ENCODE data around the gene FKBP1A.

The FKBP1A gene

DNA sequence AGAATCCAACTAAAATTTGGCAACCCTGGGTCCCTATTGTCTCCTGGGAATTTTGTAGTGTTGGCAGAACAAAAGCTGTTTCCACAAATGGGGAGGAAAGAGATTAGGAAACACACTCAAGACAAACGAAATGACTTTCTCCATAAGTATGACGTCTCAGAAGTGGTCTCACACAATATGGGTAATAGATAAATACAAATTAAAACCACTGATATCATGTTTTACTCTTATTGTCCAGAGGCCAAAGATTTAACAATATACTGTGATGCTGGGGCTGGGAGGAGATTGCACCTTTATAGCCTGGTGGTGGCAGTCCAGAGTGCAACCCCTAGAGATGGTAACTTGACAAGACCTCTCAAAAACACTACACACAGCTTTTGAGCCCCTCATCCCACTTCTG lies 18.6 kb downstream of the FKBP1A start:
- peak overlapping the region; percentile 36; the same call in 1 of the 2 replicates for H3K27ac ChIP-seq (ENCODE audit: low read depth, low read length)
- no peak overlapping the region for H2AFZ ChIP-seq (ENCODE audit: low read length, unreplicated experiment)
- no peak overlapping the region for H3K4me3 ChIP-seq (ENCODE audit: low read depth, low read length)
- no peaks in the 10 kb centered on the region for H3K27me3 ChIP-seq (ENCODE audit: insufficient read depth, low read length)
- peaks cover 81% of the 10 kb centered on the region for H3K79me2 ChIP-seq (ENCODE audit: control insufficient read depth, insufficient read depth, low read length, unreplicated experiment)
- peaks cover 69% of the 10 kb centered on the region for H3K4me1 ChIP-seq (ENCODE audit: control insufficient read depth, insufficient read depth, low read length, unreplicated experiment)
- 0 out of 2 replicates have a peak, but pooled peaks cover 9% of the 10 kb centered on the region for H3K36me3 ChIP-seq (ENCODE audit: insufficient read depth, low read length)

DNA sequence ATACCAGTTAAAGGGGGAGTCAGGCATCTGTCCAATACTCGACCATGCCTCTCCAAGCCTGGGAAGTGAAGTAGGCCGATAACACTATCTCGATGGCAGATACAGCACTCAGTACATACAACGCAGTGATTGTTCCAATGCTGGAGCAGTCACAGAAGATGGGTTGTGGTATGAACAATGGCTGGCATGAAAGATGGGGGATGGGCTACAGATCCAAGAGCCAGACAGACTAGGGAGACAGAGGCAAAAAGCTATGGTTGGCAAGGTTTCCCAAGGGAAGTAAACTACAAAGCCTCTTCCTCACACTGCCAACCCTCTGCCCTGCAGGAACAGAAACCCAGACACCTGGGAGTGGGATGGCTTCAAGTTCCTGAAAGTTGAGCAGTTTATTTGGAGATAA lies 19.2 kb downstream of the FKBP1A start:
- H3K79me2 ChIP-seq (ENCODE audit: control insufficient read depth, insufficient read depth, low read length, unreplicated experiment), result peaks cover 78% of the 10 kb centered on the region
- peak overlapping the region; percentile 36; the same call in 1 of the 2 replicates for H3K27ac ChIP-seq (ENCODE audit: low read depth, low read length)
- H3K4me1 ChIP-seq (ENCODE audit: control insufficient read depth, insufficient read depth, low read length, unreplicated experiment), result peaks cover 70% of the 10 kb centered on the region

DNA sequence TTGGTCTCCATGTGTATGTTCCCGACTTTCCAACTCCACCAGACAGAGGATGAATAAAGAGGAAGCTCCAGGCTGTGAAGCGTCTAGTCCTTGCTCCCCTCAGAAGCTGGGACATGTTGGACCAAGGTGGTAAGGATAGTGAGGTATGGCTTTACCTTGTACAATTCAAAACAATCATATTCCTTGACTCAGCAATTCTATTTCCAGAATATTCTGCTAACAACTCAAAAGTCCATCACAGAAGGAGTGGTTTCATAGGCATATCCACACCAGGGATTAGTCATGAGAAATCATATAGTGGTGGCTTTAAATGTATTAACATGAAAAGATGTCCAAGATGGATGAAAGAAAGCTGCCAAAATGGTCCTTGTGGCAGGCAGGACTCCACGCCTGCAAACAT lies 19.8 kb downstream of the FKBP1A start:
- H3K27me3 ChIP-seq (ENCODE audit: insufficient read depth, low read length), result no peaks in the 10 kb centered on the region
- H3K4me3 ChIP-seq (ENCODE audit: low read depth, low read length), result no peak overlapping the region
- H3K36me3 ChIP-seq (ENCODE audit: insufficient read depth, low read length), result peaks cover 13% of the 10 kb centered on the region; the same call in 1 of the 2 replicates
- H3K4me1 ChIP-seq (ENCODE audit: control insufficient read depth, insufficient read depth, low read length, unreplicated experiment), result peaks cover 70% of the 10 kb centered on the region
- peaks cover 73% of the 10 kb centered on the region for H3K79me2 ChIP-seq (ENCODE audit: control insufficient read depth, insufficient read depth, low read length, unreplicated experiment)
- no peak overlapping the region for H2AFZ ChIP-seq (ENCODE audit: low read length, unreplicated experiment)
- no peak overlapping the region for H3K27ac ChIP-seq (ENCODE audit: low read depth, low read length)

More for the DNA sequence above, 19.2 kb downstream of the FKBP1A start:
- no peaks in the 10 kb centered on the region for H3K27me3 ChIP-seq (ENCODE audit: insufficient read depth, low read length)
- H3K4me3 ChIP-seq (ENCODE audit: low read depth, low read length), result no peak overlapping the region
- 0 out of 2 replicates have a peak, but pooled peaks cover 9% of the 10 kb centered on the region for H3K36me3 ChIP-seq (ENCODE audit: insufficient read depth, low read length)
- no peak overlapping the region for H2AFZ ChIP-seq (ENCODE audit: low read length, unreplicated experiment)

DNA sequence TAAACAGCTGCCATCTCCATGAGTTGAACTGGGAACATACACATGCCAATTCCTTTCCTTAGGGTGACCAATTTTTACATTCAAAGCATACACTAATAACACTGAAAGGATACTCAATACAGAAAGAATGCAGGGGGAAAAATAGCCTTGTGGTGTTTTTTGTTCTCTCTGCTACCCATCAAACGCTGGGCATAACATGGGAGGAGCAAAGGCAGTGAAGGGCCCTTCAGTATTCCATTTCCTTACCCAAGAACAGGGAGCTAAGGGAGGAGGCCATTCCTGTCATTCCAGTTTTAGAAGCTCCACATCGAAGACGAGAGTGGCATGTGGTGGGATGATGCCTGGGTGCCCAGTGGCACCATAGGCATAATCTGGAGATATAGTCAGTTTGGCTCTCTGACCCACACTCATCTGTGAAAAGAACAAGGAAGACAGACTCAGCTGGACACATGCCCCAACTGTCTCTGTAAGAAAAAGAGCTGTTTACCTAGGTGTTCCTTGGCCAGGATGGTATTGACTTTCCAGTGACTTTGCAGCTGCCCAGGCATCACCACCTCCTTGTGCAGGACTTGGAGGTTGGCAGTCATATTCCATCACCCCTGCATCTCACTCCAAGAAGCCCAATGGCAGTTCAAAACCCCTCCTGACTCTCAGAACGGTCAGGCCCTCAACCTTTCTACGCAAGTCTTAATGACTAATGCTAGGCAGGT lies 20.9 kb downstream of the FKBP1A start:
- peaks cover 17% of the 10 kb centered on the region; the same call in 1 of the 2 replicates for H3K36me3 ChIP-seq (ENCODE audit: insufficient read depth, low read length)
- no peaks in the 10 kb centered on the region for H3K27me3 ChIP-seq (ENCODE audit: insufficient read depth, low read length)
- peaks cover 69% of the 10 kb centered on the region for H3K79me2 ChIP-seq (ENCODE audit: control insufficient read depth, insufficient read depth, low read length, unreplicated experiment)
- H3K4me1 ChIP-seq (ENCODE audit: control insufficient read depth, insufficient read depth, low read length, unreplicated experiment), result peaks cover 64% of the 10 kb centered on the region
- peak overlapping the region; percentile 67 for H3K27ac ChIP-seq (ENCODE audit: low read depth, low read length)
- H3K4me3 ChIP-seq (ENCODE audit: low read depth, low read length), result no peak overlapping the region
- no peak overlapping the region for H2AFZ ChIP-seq (ENCODE audit: low read length, unreplicated experiment)

DNA sequence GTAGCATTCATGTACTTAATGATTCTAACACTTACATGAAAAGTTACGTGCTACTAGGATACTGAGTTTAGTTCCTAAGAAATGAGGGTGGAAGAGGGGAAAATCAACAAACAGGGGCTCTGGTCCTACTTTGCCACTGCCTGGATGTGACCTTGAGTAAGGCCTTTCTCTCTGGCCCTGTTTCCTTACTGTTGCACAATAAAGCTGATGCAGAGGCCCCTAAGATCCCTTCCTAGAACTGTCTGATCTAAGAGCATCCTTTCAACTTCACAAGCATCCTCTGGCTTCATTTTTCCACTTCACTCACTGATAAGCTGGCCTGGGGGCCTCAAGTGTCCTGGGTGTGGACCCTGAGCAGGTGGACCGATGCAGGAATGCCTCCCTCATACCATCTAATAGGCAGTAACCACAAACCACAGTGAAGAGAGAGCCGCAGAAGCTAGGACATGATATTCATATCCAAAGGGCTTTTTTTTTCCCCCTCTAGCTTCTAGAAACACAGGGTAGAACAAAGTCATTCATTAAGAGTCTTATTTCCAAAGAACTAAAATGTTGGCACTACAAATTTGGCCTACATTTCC lies 21.6 kb downstream of the FKBP1A start:
- H3K27ac ChIP-seq (ENCODE audit: low read depth, low read length), result peak overlapping the region; percentile 67
- H2AFZ ChIP-seq (ENCODE audit: low read length, unreplicated experiment), result no peak overlapping the region
- H3K27me3 ChIP-seq (ENCODE audit: insufficient read depth, low read length), result no peaks in the 10 kb centered on the region
- peaks cover 62% of the 10 kb centered on the region for H3K79me2 ChIP-seq (ENCODE audit: control insufficient read depth, insufficient read depth, low read length, unreplicated experiment)
- H3K4me1 ChIP-seq (ENCODE audit: control insufficient read depth, insufficient read depth, low read length, unreplicated experiment), result peaks cover 59% of the 10 kb centered on the region
- H3K36me3 ChIP-seq (ENCODE audit: insufficient read depth, low read length), result peaks cover 17% of the 10 kb centered on the region; the same call in 1 of the 2 replicates
- H3K4me3 ChIP-seq (ENCODE audit: low read depth, low read length), result no peak overlapping the region

DNA sequence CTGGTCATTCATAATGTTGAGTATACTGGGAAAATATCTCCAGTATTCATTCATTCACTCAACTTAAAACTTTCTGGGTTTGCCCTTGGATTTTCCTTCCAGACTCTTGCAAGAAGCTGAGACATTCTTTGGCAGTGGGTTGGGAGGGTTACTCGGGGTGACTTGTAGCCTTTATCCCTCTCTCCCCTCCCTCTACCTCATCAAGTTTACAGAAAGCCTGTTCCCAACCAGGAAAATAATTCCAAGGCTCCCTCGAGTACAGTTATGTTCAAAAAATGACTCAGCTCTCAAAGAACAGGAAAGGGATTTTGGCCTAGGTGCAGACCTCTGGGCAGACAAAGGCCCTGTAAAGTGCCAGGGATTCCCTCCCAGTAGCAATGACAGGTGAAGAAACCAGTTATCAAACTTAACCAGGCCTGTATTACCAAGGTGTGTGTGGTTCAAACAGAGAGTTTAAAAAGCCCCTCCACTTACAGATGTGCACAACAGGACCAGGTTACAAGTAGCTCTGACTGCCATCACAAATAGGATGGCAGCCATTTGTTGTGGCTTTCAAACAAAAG lies 22.2 kb downstream of the FKBP1A start:
- Histone ChIP-seq H3K4me3 (ENCODE audit: low read depth, low read length) (no peak overlapping the region), H3K27ac (ENCODE audit: low read depth, low read length) (peak overlapping the region; percentile 67), H2AFZ (ENCODE audit: low read length, unreplicated experiment) (no peak overlapping the region), H3K79me2 (ENCODE audit: control insufficient read depth, insufficient read depth, low read length, unreplicated experiment) (peaks cover 55% of the 10 kb centered on the region), H3K4me1 (ENCODE audit: control insufficient read depth, insufficient read depth, low read length, unreplicated experiment) (peaks cover 53% of the 10 kb centered on the region), H3K36me3 (ENCODE audit: insufficient read depth, low read length) (peaks cover 17% of the 10 kb centered on the region; the same call in 1 of the 2 replicates), H3K27me3 (ENCODE audit: insufficient read depth, low read length) (no peaks in the 10 kb centered on the region)

DNA sequence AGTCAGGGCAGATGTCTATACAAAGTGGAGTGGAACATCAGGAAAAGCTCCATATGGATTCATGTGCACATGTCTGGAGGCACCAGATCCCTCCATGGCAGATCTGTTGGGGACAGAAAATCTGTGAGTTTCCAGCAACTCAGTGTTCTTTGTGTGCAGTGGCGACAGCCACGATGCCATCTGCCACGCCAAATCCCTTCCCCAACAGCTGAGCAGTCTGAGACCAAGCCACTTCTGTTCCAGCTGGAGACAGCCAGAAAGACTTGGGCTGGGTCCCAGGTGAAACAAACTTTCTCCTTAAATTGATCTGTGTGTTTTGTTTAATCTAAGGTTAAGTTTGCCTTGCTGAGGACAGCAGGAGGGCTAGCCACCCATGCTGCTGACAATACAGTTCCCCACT lies 22.9 kb downstream of the FKBP1A start:
- Histone ChIP-seq H3K79me2 (ENCODE audit: control insufficient read depth, insufficient read depth, low read length, unreplicated experiment) (peaks cover 52% of the 10 kb centered on the region), H3K27me3 (ENCODE audit: insufficient read depth, low read length) (no peaks in the 10 kb centered on the region), H3K36me3 (ENCODE audit: insufficient read depth, low read length) (peaks cover 17% of the 10 kb centered on the region; the same call in 1 of the 2 replicates), H3K27ac (ENCODE audit: low read depth, low read length) (peak overlapping the region; percentile 67), H2AFZ (ENCODE audit: low read length, unreplicated experiment) (no peak overlapping the region), H3K4me3 (ENCODE audit: low read depth, low read length) (no peak overlapping the region), H3K4me1 (ENCODE audit: control insufficient read depth, insufficient read depth, low read length, unreplicated experiment) (peaks cover 46% of the 10 kb centered on the region)

DNA sequence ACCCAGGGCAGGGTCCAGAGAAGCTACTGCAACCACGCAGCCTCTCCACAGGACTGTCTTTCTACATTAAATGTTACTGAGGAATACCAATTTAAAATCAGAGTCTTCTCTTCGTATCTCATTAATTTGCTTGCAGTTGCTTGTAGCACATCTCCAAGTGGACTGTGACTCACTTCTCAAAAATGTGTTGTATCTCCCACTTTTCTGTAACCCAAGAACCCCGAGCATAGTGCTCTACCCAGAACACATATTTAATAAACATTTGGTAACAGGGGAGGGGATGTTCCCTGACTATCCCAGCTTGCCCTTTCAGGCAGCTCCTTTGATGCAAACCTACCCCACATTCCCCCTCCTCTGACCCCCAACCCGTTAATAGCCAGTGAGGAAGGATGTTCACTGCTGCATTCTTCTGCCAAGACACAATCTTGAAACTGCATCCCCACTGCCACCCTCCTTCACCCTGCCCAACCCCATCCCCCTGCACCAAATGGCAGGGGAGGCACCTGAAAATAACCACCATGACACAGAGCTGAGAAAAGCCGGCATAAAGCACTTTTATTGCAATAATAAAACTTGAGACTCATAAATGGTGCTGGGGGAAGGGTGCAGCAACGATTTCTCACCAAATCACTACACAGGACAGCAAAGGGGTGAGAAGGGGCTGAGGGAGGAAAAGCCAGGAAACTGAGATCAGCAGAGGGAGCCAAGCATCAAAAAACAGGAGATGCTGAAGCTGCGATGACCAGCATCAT lies 24.2 kb downstream of the FKBP1A start:
- no peak overlapping the region for H2AFZ ChIP-seq (ENCODE audit: low read length, unreplicated experiment)
- peaks cover 40% of the 10 kb centered on the region for H3K79me2 ChIP-seq (ENCODE audit: control insufficient read depth, insufficient read depth, low read length, unreplicated experiment)
- peak overlapping the region; percentile 37; the same call in 1 of the 2 replicates for H3K27ac ChIP-seq (ENCODE audit: low read depth, low read length)
- peaks cover 38% of the 10 kb centered on the region for H3K4me1 ChIP-seq (ENCODE audit: control insufficient read depth, insufficient read depth, low read length, unreplicated experiment)
- no peaks in the 10 kb centered on the region for H3K27me3 ChIP-seq (ENCODE audit: insufficient read depth, low read length)
- H3K36me3 ChIP-seq (ENCODE audit: insufficient read depth, low read length), result peaks cover 17% of the 10 kb centered on the region; the same call in 1 of the 2 replicates
- peak overlapping the region; percentile 18; the same call in 1 of the 2 replicates for H3K4me3 ChIP-seq (ENCODE audit: low read depth, low read length)

DNA sequence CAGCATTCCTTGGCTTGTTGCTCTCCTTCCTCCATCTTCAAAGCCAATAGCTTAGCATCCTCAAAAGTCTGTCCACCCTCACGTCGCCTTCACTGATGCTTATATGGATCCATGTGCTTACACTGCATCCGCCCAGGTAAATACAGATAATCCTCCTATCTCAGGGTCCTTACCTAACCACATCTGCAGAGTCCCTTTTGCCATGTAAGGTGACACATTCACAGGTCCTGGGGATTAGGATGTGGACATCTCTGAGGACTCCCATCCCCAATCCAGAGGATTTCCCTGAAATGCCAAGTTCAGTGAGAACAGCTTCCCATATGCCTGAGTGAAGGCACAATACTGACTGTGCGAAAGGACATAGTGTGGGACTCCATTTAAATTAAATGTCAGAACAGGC lies 25.4 kb downstream of the FKBP1A start:
- no peak overlapping the region for H2AFZ ChIP-seq (ENCODE audit: low read length, unreplicated experiment)
- H3K79me2 ChIP-seq (ENCODE audit: control insufficient read depth, insufficient read depth, low read length, unreplicated experiment), result peaks cover 30% of the 10 kb centered on the region
- peaks cover 11% of the 10 kb centered on the region; the same call in 1 of the 2 replicates for H3K36me3 ChIP-seq (ENCODE audit: insufficient read depth, low read length)
- no peaks in the 10 kb centered on the region for H3K27me3 ChIP-seq (ENCODE audit: insufficient read depth, low read length)
- no peak overlapping the region for H3K4me3 ChIP-seq (ENCODE audit: low read depth, low read length)
- H3K27ac ChIP-seq (ENCODE audit: low read depth, low read length), result no peak overlapping the region
- peaks cover 38% of the 10 kb centered on the region for H3K4me1 ChIP-seq (ENCODE audit: control insufficient read depth, insufficient read depth, low read length, unreplicated experiment)

DNA sequence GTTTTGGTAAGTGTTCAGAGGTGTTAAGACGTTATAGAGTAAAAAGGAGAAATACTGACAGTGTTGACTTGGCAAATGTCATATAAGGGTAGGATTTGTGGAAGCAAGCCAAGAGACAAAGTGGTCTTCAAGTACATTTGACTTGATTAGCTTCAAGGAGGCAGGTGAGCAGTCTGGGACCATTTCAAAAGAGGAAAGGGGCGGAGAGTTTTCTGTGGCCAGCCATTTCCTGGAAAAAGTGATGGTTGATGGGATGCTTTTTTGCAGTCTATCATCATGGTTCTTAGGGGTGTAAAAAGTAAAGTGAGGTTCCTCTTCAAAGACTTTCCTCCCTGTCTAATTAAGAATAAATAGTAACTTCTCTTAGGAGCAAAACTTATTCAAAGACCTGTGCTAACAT lies 28.7 kb downstream of the FKBP1A start:
- Histone ChIP-seq H3K36me3 (ENCODE audit: insufficient read depth, low read length) (peaks cover 29% of the 10 kb centered on the region), H2AFZ (ENCODE audit: low read length, unreplicated experiment) (no peak overlapping the region), H3K4me1 (ENCODE audit: control insufficient read depth, insufficient read depth, low read length, unreplicated experiment) (peaks cover 15% of the 10 kb centered on the region), H3K79me2 (ENCODE audit: control insufficient read depth, insufficient read depth, low read length, unreplicated experiment) (peaks cover 15% of the 10 kb centered on the region), H3K4me3 (ENCODE audit: low read depth, low read length) (no peak overlapping the region), H3K27me3 (ENCODE audit: insufficient read depth, low read length) (no peaks in the 10 kb centered on the region), H3K27ac (ENCODE audit: low read depth, low read length) (no peak overlapping the region)

All from ACC112 (cell line).